ENCODE measurements around the gene FZD10.

FZD10 gene

GRCh38 chr12:130162267-130162666 lies at the start of gene FZD10:
Gene FZD10, plus strand, starts transcription at chr12:130162464. Its CDS starts 479 bp downstream, at chr12:130162943.
- DNase-seq, result peak in 4 of 56 donors; percentile 5 to 30 (median 11)

- DNase-seq, result no peak
Observed at GRCh38 chr12:130114952-130115351, 47.3 kb upstream of the FZD10 start.

- no peak for DNase-seq
Observed at GRCh38 chr12:130115646-130116045, 46.6 kb upstream of the FZD10 start.

GRCh38 chr12:130116791-130117190 lies 45.5 kb upstream of the FZD10 start:
- DNase-seq, result no peak

- DNase-seq, result no peak
Observed at GRCh38 chr12:130117233-130117632, 45.0 kb upstream of the FZD10 start.

GRCh38 chr12:130117701-130118100 lies 44.6 kb upstream of the FZD10 start:
- no peak for DNase-seq

GRCh38 chr12:130118181-130118580 lies 44.1 kb upstream of the FZD10 start:
- DNase-seq, result no peak

- DNase-seq, result peak in 1 of 56 donors; percentile 3
Observed at GRCh38 chr12:130119241-130119861, 42.9 kb upstream of the FZD10 start.

- DNase-seq, result no peak
Observed at GRCh38 chr12:130120012-130120805, 42.1 kb upstream of the FZD10 start.

- no peak for DNase-seq
Observed at GRCh38 chr12:130121226-130122000, 40.9 kb upstream of the FZD10 start.

GRCh38 chr12:130122356-130122755 lies 39.9 kb upstream of the FZD10 start:
- DNase-seq, result no peak

- no peak for DNase-seq
Observed at GRCh38 chr12:130124106-130124505, 38.2 kb upstream of the FZD10 start.

- DNase-seq, result no peak
Observed at GRCh38 chr12:130124605-130125244, 37.5 kb upstream of the FZD10 start.

- DNase-seq, result no peak
Observed at GRCh38 chr12:130126023-130126432, 36.2 kb upstream of the FZD10 start.

- no peak for DNase-seq
Observed at GRCh38 chr12:130127532-130127911, 34.7 kb upstream of the FZD10 start.

- no peak for DNase-seq
Observed at GRCh38 chr12:130127912-130128789, 34.1 kb upstream of the FZD10 start.

- DNase-seq, result no peak
Observed at GRCh38 chr12:130128790-130129735, 33.2 kb upstream of the FZD10 start.

GRCh38 chr12:130130346-130130745 lies 31.9 kb upstream of the FZD10 start:
- DNase-seq, result no peak

GRCh38 chr12:130131025-130131424 lies 31.2 kb upstream of the FZD10 start:
- DNase-seq, result no peak

Measured in nucleus accumbens (tissue), 56 donors.